A673 (cell line): ENCODE results near the gene CCHCR1. TPM values are rescaled to one million over a fixed set of nuclear protein-coding genes. Genes with fewer than 3 reads are reported as not detected.
"Not testable (repeated sequence)": the region's sequence is repeated elsewhere in the genome, so short reads cannot be mapped to it uniquely, and the experiment has no call there.

Source experiments
- BruUV-seq: library from RNA; stranded (reverse); fragments of 400-500 nt; replicated peaks from 2 replicates; lab custom pipeline; 2021; lab: Mats Ljungman, UMichigan
- CTCF ChIA-PET: fragments of 300-600 bp; sonication (Branson Sonifier 250); formaldehyde crosslinking; loops from one replicate; lab custom pipeline; 2022; ENCODE audit warnings: antibody characterized with exemption; lab: Charles Lee
- POLR2A ChIA-PET: fragments of 300-600 bp; sonication (Branson Sonifier 250); formaldehyde crosslinking; loops from one replicate; lab custom pipeline; 2022; ENCODE audit warnings: antibody characterized with exemption; ENCODE audit not compliant: low non-redundant PET; lab: Charles Lee
- DNase-seq: peaks from one replicate; pipeline ENCODE4 v3.0.0-alpha.2; 2015; ENCODE audit warnings: low spot score
- H3K27ac ChIP-seq: fragments of 200-600 bp; sonication (generic); 2 replicates; pipeline ENCODE4 v1.5.1; 2016; ENCODE audit warnings: mixed run types, low read depth, mild to moderate bottlenecking, mixed read lengths, antibody characterized with exemption, low read length; ENCODE audit not compliant: poor library complexity, severe bottlenecking
- H3K27me3 ChIP-seq: fragments of 200-600 bp; sonication (generic); replicated peaks from 2 replicates; pipeline ENCODE4 v1.6.1; 2017; ENCODE audit warnings: mixed run types, low read depth, mild to moderate bottlenecking, mixed read lengths, antibody characterized with exemption, low read length; ENCODE audit not compliant: insufficient read depth, poor library complexity
- H3K36me3 ChIP-seq: fragments of 200-600 bp; sonication (generic); 2 replicates; pipeline ENCODE4 v1.6.1; 2016; ENCODE audit warnings: mixed run types, mild to moderate bottlenecking, mixed read lengths, antibody characterized with exemption, low read length; ENCODE audit not compliant: insufficient read depth, poor library complexity, severe bottlenecking
- H3K4me1 ChIP-seq: fragments of 200-600 bp; sonication (generic); 2 replicates; pipeline ENCODE4 v1.6.1; 2017; ENCODE audit warnings: mixed run types, mild to moderate bottlenecking, mixed read lengths, antibody characterized with exemption, low read length; ENCODE audit not compliant: insufficient read depth, poor library complexity, severe bottlenecking
- H3K4me3 ChIP-seq: fragments of 200-600 bp; sonication (generic); 2 replicates; pipeline ENCODE4 v1.5.1; 2016; ENCODE audit warnings: low read depth, mixed run types, mild to moderate bottlenecking, mixed read lengths, low read length; ENCODE audit not compliant: poor library complexity, severe bottlenecking
- H3K9me3 ChIP-seq: fragments of 200-600 bp; sonication (generic); 2 replicates; pipeline ENCODE4 v1.6.1; 2016; ENCODE audit warnings: mixed run types, low read depth, mild to moderate bottlenecking, mixed read lengths, antibody characterized with exemption, low read length; ENCODE audit not compliant: poor library complexity, severe bottlenecking
- CTCF ChIP-seq: fragments of 300-800, 200-600 bp; sonication (generic); conservative IDR thresholded peaks from 2 replicates; pipeline ENCODE4 v1.5.1; 2017; ENCODE audit warnings: low read depth, mild to moderate bottlenecking, antibody characterized with exemption, low read length, moderate library complexity, mixed read lengths
- EZH2 ChIP-seq: fragments of 200-600 bp; sonication (generic); IDR thresholded peaks from 2 replicates; pipeline ENCODE4 v1.6.1; 2017; ENCODE audit warnings: borderline replicate concordance, low read depth, mild to moderate bottlenecking, mixed read lengths, antibody characterized with exemption, low read length; ENCODE audit not compliant: poor library complexity, severe bottlenecking
- intact Hi-C: fragments of 100-400 bp; cut with micrococcal nuclease; formaldehyde crosslinking; loops from one replicate; pipeline ENCODE4 v1.10.0; 2022; ENCODE audit not compliant: unreplicated experiment
- total RNA-seq: library from RNA; stranded (reverse); gene quantifications from 2 replicates; pipeline ENCODE4 v1.2.3, GENCODE V29; 2021

The CCHCR1 gene
- total RNA-seq, 1 experiment from 2014 or later, result 51.7 TPM

GRCh38 chr6:31197559-31198305 lies 40.1 kb upstream of the CCHCR1 start:
- BruUV-seq, result TSS peak; percentile 82

GRCh38 chr6:31196251-31197022 lies 38.8 kb upstream of the CCHCR1 start:
- DNase-seq, result peak; percentile 32
- POLR2A ChIA-PET, BruUV-seq, H3K9me3 ChIP-seq, H3K27me3 ChIP-seq, H3K36me3 ChIP-seq, H3K4me1 ChIP-seq: not testable (repeated sequence)
- CTCF ChIA-PET, result interaction anchor here (0.6 to 2.3 kb wide), 2 partner anchors 170 to 539 kb away, joined by 4 to 9 read pairs; no protein-coding TSS in a partner anchor
- intact Hi-C loops, result loop anchor here (1.0 to 2.0 kb wide), 2 partner anchors 170 to 176 kb away; no protein-coding TSS in a partner anchor
- Histone ChIP-seq H3K27ac (peak overlapping the region; percentile 5), H3K4me3 (peak overlapping the region; percentile 72)

More at GRCh38 chr6:31197559-31198305, 40.1 kb upstream of the CCHCR1 start:
- peak overlapping the region; percentile 72 for H3K4me3 ChIP-seq
- peaks cover 3% of the 10 kb centered on the region for H3K36me3 ChIP-seq
- no peak for TF ChIP-seq CTCF
- TF ChIP-seq EZH2, result no peak
- H3K4me1 ChIP-seq, result no peaks in the 10 kb centered on the region
- H3K9me3 ChIP-seq, result no peaks in the 10 kb centered on the region
- POLR2A ChIA-PET, result interaction anchor here (0.5 kb wide), 1 partner anchor 478 kb away, joined by 4 read pairs; no protein-coding TSS in a partner anchor
- peak; percentile 84 for DNase-seq
- H3K27me3 ChIP-seq, result no peaks in the 10 kb centered on the region
- H3K27ac ChIP-seq, result peak overlapping the region; percentile 91
- intact Hi-C loops, result loop anchor here (1.0 to 2.0 kb wide), 2 partner anchors 169 to 175 kb away; no protein-coding TSS in a partner anchor
- CTCF ChIA-PET, result interaction anchor here (0.6 to 2.3 kb wide), 2 partner anchors 169 kb away, joined by 3 to 9 read pairs; no protein-coding TSS in a partner anchor

- H3K4me1 ChIP-seq, H3K27ac ChIP-seq, POLR2A ChIA-PET, H3K9me3 ChIP-seq, DNase-seq, intact Hi-C loops, H3K27me3 ChIP-seq, BruUV-seq, H3K4me3 ChIP-seq, H3K36me3 ChIP-seq: not testable (repeated sequence)
- CTCF ChIA-PET, result interaction anchor here (2.3 kb wide), 1 partner anchor 171 kb away, joined by 9 read pairs; no protein-coding TSS in a partner anchor
Observed at GRCh38 chr6:31195308-31195979, 37.8 kb upstream of the CCHCR1 start.
